ENCODE data around the gene ARSB. TPM values are rescaled to one million over a fixed set of nuclear protein-coding genes. Genes with fewer than 3 reads are reported as not detected.

The ARSB gene
- polyA plus RNA-seq, 1 of the 3 experiments (the other 2 are of a cell fraction) = 12.5 TPM

DNA sequence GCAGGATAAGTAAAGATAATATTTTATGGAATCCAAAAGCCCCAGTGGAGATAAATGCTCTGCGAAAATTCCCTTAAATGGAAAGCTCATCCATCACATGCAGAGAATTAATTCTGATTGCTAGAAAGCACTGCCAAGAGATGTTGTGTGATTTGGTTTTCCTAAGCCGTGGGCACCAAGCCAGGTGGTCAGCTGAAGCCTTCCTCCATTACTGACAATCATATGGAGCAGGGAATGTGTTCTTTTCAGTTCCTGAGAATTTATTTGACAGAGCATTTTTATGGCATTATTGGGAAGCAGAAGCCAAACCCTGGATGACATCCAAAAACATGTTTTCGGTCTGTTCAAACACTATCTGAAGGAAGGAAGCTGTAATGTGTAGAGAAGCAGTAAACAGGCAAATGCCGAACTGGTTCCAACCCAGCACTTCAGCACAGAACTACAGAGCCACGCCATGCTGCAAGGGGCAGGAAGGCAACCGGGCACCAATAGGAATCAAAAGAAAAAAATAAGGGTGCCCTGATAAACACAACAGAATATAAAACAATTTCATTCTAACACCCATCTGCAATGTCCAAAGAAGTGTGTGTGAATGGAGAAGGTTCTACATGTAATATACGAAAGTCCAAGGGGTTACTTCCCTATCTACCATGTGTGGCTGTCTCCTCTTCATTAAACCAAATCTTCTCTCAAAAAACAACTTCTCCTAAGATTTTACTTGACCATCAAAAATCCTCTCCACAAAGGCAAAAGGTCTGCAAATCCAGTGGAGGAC, 12.3 kb downstream of the ARSB start:
- H3K9me3 ChIP-seq = no peaks in the 10 kb centered on the region
- WGBS (ENCODE audit: low lambda C conversion rate) = 28% methylated on average over 7 of the region's 7 CpGs
- no peaks in the 10 kb centered on the region for H3F3A ChIP-seq (replicated peaks; ENCODE audit: insufficient read depth)
- no peak overlapping the region for H3K9ac ChIP-seq
- peaks cover 0 to 33% of the 10 kb centered on the region in 2 experiments; a peak in 2 of 4 replicates for H3K4me1 ChIP-seq (ENCODE audit: control insufficient read depth in 1 of 2, insufficient read depth in 2 of 2, low read depth in 1 of 2, low read length in 1 of 2)
- H3K79me2 ChIP-seq (ENCODE audit: insufficient read depth) = no peaks in the 10 kb centered on the region
- no peak overlapping the region for H3K4me3 ChIP-seq (ENCODE audit: low read depth in 2 of 2, low read length in 1 of 2)
- no peaks in the 10 kb centered on the region for H3K36me3 ChIP-seq (replicated peaks in 1 of 2; ENCODE audit: control insufficient read depth in 1 of 2, insufficient read depth in 2 of 2, low read length in 1 of 2)
- peak; percentile 62 for DNase-seq
- ChIA-PET CTCF (interaction anchor here (0.9 to 4.6 kb wide), 8 partner anchors 8 to 505 kb away, joined by 3 to 19 read pairs (median 4); no protein-coding TSS in a partner anchor), POLR2A (interaction anchor here (0.9 to 1.2 kb wide), 2 partner anchors 12 to 468 kb away, joined by 3 to 8 read pairs; partner anchors contain the start of gene ARSB)
- H4K20me1 ChIP-seq (ENCODE audit: insufficient read depth) = no peaks in the 10 kb centered on the region
- H3K27ac ChIP-seq (ENCODE audit: low read depth in 2 of 2, low read length in 1 of 2) = peak overlapping the region; percentile 27 to 87; a peak in 3 of 4 replicates
- H3K27me3 ChIP-seq (ENCODE audit: insufficient read depth) = no peaks in the 10 kb centered on the region
- H3K9me2 ChIP-seq = no peaks in the 10 kb centered on the region
- H3K4me2 ChIP-seq = peak overlapping the region; percentile 49
- H2AFZ ChIP-seq (ENCODE audit: low read depth) = no peak overlapping the region
- peak; percentile 80 for TF ChIP-seq CHD2 (IDR thresholded peaks at IDR 0.05; ENCODE audit: low read length, partially characterized antibody)
- TF ChIP-seq FOSL2 (IDR thresholded peaks at IDR 0.05; ENCODE audit: borderline replicate concordance, low read depth) = no peak
- no peak for TF ChIP-seq RXRA (IDR thresholded peaks at IDR 0.05; ENCODE audit: borderline replicate concordance, low read depth)
- TF ChIP-seq GABPA (IDR thresholded peaks at IDR 0.05; ENCODE audit: low read depth) = no peak
- peak; percentile 89 for TF ChIP-seq NFIC (IDR thresholded peaks at IDR 0.05; ENCODE audit: borderline replicate concordance)
- TF ChIP-seq RCOR1 (IDR thresholded peaks at IDR 0.05; ENCODE audit: low read length) = peak; percentile 94
- TF ChIP-seq, protein P1, sequence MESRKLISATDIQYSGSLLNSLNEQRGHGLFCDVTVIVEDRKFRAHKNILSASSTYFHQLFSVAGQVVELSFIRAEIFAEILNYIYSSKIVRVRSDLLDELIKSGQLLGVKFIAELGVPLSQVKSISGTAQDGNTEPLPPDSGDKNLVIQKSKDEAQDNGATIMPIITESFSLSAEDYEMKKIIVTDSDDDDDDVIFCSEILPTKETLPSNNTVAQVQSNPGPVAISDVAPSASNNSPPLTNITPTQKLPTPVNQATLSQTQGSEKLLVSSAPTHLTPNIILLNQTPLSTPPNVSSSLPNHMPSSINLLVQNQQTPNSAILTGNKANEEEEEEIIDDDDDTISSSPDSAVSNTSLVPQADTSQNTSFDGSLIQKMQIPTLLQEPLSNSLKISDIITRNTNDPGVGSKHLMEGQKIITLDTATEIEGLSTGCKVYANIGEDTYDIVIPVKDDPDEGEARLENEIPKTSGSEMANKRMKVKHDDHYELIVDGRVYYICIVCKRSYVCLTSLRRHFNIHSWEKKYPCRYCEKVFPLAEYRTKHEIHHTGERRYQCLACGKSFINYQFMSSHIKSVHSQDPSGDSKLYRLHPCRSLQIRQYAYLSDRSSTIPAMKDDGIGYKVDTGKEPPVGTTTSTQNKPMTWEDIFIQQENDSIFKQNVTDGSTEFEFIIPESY (IDR thresholded peaks at IDR 0.05; ENCODE audit: borderline replicate concordance, low read depth) = no peak
- no peak for TF ChIP-seq FOXM1 (IDR thresholded peaks at IDR 0.05; ENCODE audit: low read depth)
- TF ChIP-seq SMC3 (IDR thresholded peaks at IDR 0.05; ENCODE audit: low read depth, low read length) = no peak
- TF ChIP-seq, protein P2, sequence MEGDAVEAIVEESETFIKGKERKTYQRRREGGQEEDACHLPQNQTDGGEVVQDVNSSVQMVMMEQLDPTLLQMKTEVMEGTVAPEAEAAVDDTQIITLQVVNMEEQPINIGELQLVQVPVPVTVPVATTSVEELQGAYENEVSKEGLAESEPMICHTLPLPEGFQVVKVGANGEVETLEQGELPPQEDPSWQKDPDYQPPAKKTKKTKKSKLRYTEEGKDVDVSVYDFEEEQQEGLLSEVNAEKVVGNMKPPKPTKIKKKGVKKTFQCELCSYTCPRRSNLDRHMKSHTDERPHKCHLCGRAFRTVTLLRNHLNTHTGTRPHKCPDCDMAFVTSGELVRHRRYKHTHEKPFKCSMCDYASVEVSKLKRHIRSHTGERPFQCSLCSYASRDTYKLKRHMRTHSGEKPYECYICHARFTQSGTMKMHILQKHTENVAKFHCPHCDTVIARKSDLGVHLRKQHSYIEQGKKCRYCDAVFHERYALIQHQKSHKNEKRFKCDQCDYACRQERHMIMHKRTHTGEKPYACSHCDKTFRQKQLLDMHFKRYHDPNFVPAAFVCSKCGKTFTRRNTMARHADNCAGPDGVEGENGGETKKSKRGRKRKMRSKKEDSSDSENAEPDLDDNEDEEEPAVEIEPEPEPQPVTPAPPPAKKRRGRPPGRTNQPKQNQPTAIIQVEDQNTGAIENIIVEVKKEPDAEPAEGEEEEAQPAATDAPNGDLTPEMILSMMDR (IDR thresholded peaks at IDR 0.05) = no peak
- TF ChIP-seq TCF12 (IDR thresholded peaks at IDR 0.05) = peak; percentile 82
- TF ChIP-seq GATA2 (CRISPR knock-in tag; IDR thresholded peaks at IDR 0.05) = peak; percentile 68
- no peak for TF ChIP-seq ELF1 (IDR thresholded peaks at IDR 0.05)
- TF ChIP-seq, protein P3, sequence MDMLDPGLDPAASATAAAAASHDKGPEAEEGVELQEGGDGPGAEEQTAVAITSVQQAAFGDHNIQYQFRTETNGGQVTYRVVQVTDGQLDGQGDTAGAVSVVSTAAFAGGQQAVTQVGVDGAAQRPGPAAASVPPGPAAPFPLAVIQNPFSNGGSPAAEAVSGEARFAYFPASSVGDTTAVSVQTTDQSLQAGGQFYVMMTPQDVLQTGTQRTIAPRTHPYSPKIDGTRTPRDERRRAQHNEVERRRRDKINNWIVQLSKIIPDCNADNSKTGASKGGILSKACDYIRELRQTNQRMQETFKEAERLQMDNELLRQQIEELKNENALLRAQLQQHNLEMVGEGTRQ (IDR thresholded peaks at IDR 0.05; ENCODE audit: borderline replicate concordance, low read depth, low read length) = no peak
- TF ChIP-seq MEF2A (IDR thresholded peaks at IDR 0.05; ENCODE audit: borderline replicate concordance, low read depth) = no peak
- TF ChIP-seq, protein P4, sequence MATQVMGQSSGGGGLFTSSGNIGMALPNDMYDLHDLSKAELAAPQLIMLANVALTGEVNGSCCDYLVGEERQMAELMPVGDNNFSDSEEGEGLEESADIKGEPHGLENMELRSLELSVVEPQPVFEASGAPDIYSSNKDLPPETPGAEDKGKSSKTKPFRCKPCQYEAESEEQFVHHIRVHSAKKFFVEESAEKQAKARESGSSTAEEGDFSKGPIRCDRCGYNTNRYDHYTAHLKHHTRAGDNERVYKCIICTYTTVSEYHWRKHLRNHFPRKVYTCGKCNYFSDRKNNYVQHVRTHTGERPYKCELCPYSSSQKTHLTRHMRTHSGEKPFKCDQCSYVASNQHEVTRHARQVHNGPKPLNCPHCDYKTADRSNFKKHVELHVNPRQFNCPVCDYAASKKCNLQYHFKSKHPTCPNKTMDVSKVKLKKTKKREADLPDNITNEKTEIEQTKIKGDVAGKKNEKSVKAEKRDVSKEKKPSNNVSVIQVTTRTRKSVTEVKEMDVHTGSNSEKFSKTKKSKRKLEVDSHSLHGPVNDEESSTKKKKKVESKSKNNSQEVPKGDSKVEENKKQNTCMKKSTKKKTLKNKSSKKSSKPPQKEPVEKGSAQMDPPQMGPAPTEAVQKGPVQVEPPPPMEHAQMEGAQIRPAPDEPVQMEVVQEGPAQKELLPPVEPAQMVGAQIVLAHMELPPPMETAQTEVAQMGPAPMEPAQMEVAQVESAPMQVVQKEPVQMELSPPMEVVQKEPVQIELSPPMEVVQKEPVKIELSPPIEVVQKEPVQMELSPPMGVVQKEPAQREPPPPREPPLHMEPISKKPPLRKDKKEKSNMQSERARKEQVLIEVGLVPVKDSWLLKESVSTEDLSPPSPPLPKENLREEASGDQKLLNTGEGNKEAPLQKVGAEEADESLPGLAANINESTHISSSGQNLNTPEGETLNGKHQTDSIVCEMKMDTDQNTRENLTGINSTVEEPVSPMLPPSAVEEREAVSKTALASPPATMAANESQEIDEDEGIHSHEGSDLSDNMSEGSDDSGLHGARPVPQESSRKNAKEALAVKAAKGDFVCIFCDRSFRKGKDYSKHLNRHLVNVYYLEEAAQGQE (IDR thresholded peaks at IDR 0.05; ENCODE audit: low read depth, low read length) = no peak
- TF ChIP-seq MAX (IDR thresholded peaks at IDR 0.05; ENCODE audit: low read depth) = 0 out of 2 replicates have a peak, but pooled peaks have one; percentile 20
- TF ChIP-seq MXI1 (IDR thresholded peaks at IDR 0.05; ENCODE audit: low read depth, low read length) = peak; percentile 73
- 0 out of 2 replicates have a peak, but pooled peaks have one; percentile 18 for TF ChIP-seq FOXJ3 (CRISPR knock-in tag; IDR thresholded peaks at IDR 0.05)
- TF ChIP-seq SIN3A (IDR thresholded peaks at IDR 0.05; ENCODE audit: borderline replicate concordance, low read depth, low read length) = peak; percentile 68; the same call in 1 of the 2 replicates
- TF ChIP-seq NRF1 (IDR thresholded peaks at IDR 0.05; ENCODE audit: low read depth, low read length) = no peak
- no peak for TF ChIP-seq TAF1 (IDR thresholded peaks at IDR 0.05; ENCODE audit: borderline replicate concordance, low read depth, low read length)
- TF ChIP-seq TEAD4 (IDR thresholded peaks at IDR 0.05; ENCODE audit: borderline replicate concordance, insufficient read depth) = 0 out of 2 replicates have a peak, but pooled peaks have one; percentile 24
- 0 out of 2 replicates have a peak, but pooled peaks have one; percentile 27 for TF ChIP-seq RFX5 (IDR thresholded peaks at IDR 0.05; ENCODE audit: low read length)
- peak; percentile 27; the same call in 1 of the 2 replicates for TF ChIP-seq JUND (IDR thresholded peaks at IDR 0.05)

Data from SK-N-SH (cell line).